ENCODE measurements around the gene CASP10.

The CASP10 gene

GRCh38 chr2:201218780-201219179, 35.8 kb downstream of the CASP10 start:
- no peaks in the 10 kb centered on the region for H3K4me1 ChIP-seq (ENCODE audit: control insufficient read depth, insufficient read depth, low read length, unreplicated experiment)
- no peaks in the 10 kb centered on the region for H3K79me2 ChIP-seq (ENCODE audit: control insufficient read depth, insufficient read depth, low read length, unreplicated experiment)
- no peaks in the 10 kb centered on the region for H3K36me3 ChIP-seq (ENCODE audit: insufficient read depth, low read length)
- no peak overlapping the region for H2AFZ ChIP-seq (ENCODE audit: low read length, unreplicated experiment)
- no peaks in the 10 kb centered on the region for H3K27me3 ChIP-seq (ENCODE audit: insufficient read depth, low read length)
- H3K4me3 ChIP-seq (ENCODE audit: low read depth, low read length) = no peak overlapping the region
- H3K27ac ChIP-seq (ENCODE audit: low read depth, low read length) = no peak overlapping the region

- no peak overlapping the region for H3K27ac ChIP-seq (ENCODE audit: low read depth, low read length)
These were observed 36.6 kb downstream of the CASP10 start for GRCh38 chr2:201219328-201220096.

GRCh38 chr2:201220102-201220570, 37.2 kb downstream of the CASP10 start:
- no peak overlapping the region for H3K27ac ChIP-seq (ENCODE audit: low read depth, low read length)

More at GRCh38 chr2:201219328-201220096, 36.6 kb downstream of the CASP10 start:
- Histone ChIP-seq H3K4me3 (ENCODE audit: low read depth, low read length) (no peak overlapping the region), H3K4me1 (ENCODE audit: control insufficient read depth, insufficient read depth, low read length, unreplicated experiment) (no peaks in the 10 kb centered on the region), H3K27me3 (ENCODE audit: insufficient read depth, low read length) (no peaks in the 10 kb centered on the region), H3K36me3 (ENCODE audit: insufficient read depth, low read length) (no peaks in the 10 kb centered on the region), H2AFZ (ENCODE audit: low read length, unreplicated experiment) (no peak overlapping the region), H3K79me2 (ENCODE audit: control insufficient read depth, insufficient read depth, low read length, unreplicated experiment) (no peaks in the 10 kb centered on the region)

GRCh38 chr2:201223089-201224073, 40.4 kb downstream of the CASP10 start:
- no peak overlapping the region for H2AFZ ChIP-seq (ENCODE audit: low read length, unreplicated experiment)
- peak overlapping the region; percentile 5; the same call in 1 of the 2 replicates for H3K4me3 ChIP-seq (ENCODE audit: low read depth, low read length)
- H3K36me3 ChIP-seq (ENCODE audit: insufficient read depth, low read length) = no peaks in the 10 kb centered on the region
- H3K4me1 ChIP-seq (ENCODE audit: control insufficient read depth, insufficient read depth, low read length, unreplicated experiment) = no peaks in the 10 kb centered on the region
- no peaks in the 10 kb centered on the region for H3K79me2 ChIP-seq (ENCODE audit: control insufficient read depth, insufficient read depth, low read length, unreplicated experiment)
- no peak overlapping the region for H3K27ac ChIP-seq (ENCODE audit: low read depth, low read length)
- no peaks in the 10 kb centered on the region for H3K27me3 ChIP-seq (ENCODE audit: insufficient read depth, low read length)

More at GRCh38 chr2:201220102-201220570, 37.2 kb downstream of the CASP10 start:
- Histone ChIP-seq H2AFZ (ENCODE audit: low read length, unreplicated experiment) (no peak overlapping the region), H3K4me3 (ENCODE audit: low read depth, low read length) (no peak overlapping the region), H3K27me3 (ENCODE audit: insufficient read depth, low read length) (no peaks in the 10 kb centered on the region), H3K36me3 (ENCODE audit: insufficient read depth, low read length) (no peaks in the 10 kb centered on the region), H3K4me1 (ENCODE audit: control insufficient read depth, insufficient read depth, low read length, unreplicated experiment) (no peaks in the 10 kb centered on the region), H3K79me2 (ENCODE audit: control insufficient read depth, insufficient read depth, low read length, unreplicated experiment) (no peaks in the 10 kb centered on the region)

- Histone ChIP-seq H3K4me3 (ENCODE audit: low read depth, low read length) (no peak overlapping the region), H2AFZ (ENCODE audit: low read length, unreplicated experiment) (no peak overlapping the region), H3K27ac (ENCODE audit: low read depth, low read length) (no peak overlapping the region), H3K27me3 (ENCODE audit: insufficient read depth, low read length) (no peaks in the 10 kb centered on the region), H3K36me3 (ENCODE audit: insufficient read depth, low read length) (no peaks in the 10 kb centered on the region), H3K4me1 (ENCODE audit: control insufficient read depth, insufficient read depth, low read length, unreplicated experiment) (peaks cover 12% of the 10 kb centered on the region), H3K79me2 (ENCODE audit: control insufficient read depth, insufficient read depth, low read length, unreplicated experiment) (no peaks in the 10 kb centered on the region)
These were observed 45.5 kb downstream of the CASP10 start for GRCh38 chr2:201228271-201228911.

GRCh38 chr2:201228912-201229290, 46.0 kb downstream of the CASP10 start:
- Histone ChIP-seq H3K36me3 (ENCODE audit: insufficient read depth, low read length) (no peaks in the 10 kb centered on the region), H3K27ac (ENCODE audit: low read depth, low read length) (no peak overlapping the region), H3K4me3 (ENCODE audit: low read depth, low read length) (no peak overlapping the region), H2AFZ (ENCODE audit: low read length, unreplicated experiment) (peak overlapping the region; percentile 1), H3K79me2 (ENCODE audit: control insufficient read depth, insufficient read depth, low read length, unreplicated experiment) (no peaks in the 10 kb centered on the region), H3K4me1 (ENCODE audit: control insufficient read depth, insufficient read depth, low read length, unreplicated experiment) (peaks cover 12% of the 10 kb centered on the region), H3K27me3 (ENCODE audit: insufficient read depth, low read length) (no peaks in the 10 kb centered on the region)

- peaks cover 30% of the 10 kb centered on the region for H3K4me1 ChIP-seq (ENCODE audit: control insufficient read depth, insufficient read depth, low read length, unreplicated experiment)
- H3K4me3 ChIP-seq (ENCODE audit: low read depth, low read length) = no peak overlapping the region
- no peak overlapping the region for H3K27ac ChIP-seq (ENCODE audit: low read depth, low read length)
- no peaks in the 10 kb centered on the region for H3K79me2 ChIP-seq (ENCODE audit: control insufficient read depth, insufficient read depth, low read length, unreplicated experiment)
- H3K36me3 ChIP-seq (ENCODE audit: insufficient read depth, low read length) = no peaks in the 10 kb centered on the region
- peak overlapping the region; percentile 79 for H2AFZ ChIP-seq (ENCODE audit: low read length, unreplicated experiment)
- no peaks in the 10 kb centered on the region for H3K27me3 ChIP-seq (ENCODE audit: insufficient read depth, low read length)
These were observed 49.0 kb downstream of the CASP10 start for GRCh38 chr2:201231781-201232466.

GRCh38 chr2:201232467-201232815, 49.5 kb downstream of the CASP10 start:
- Histone ChIP-seq H2AFZ (ENCODE audit: low read length, unreplicated experiment) (no peak overlapping the region), H3K4me1 (ENCODE audit: control insufficient read depth, insufficient read depth, low read length, unreplicated experiment) (peaks cover 30% of the 10 kb centered on the region), H3K36me3 (ENCODE audit: insufficient read depth, low read length) (no peaks in the 10 kb centered on the region), H3K27me3 (ENCODE audit: insufficient read depth, low read length) (no peaks in the 10 kb centered on the region), H3K79me2 (ENCODE audit: control insufficient read depth, insufficient read depth, low read length, unreplicated experiment) (no peaks in the 10 kb centered on the region), H3K4me3 (ENCODE audit: low read depth, low read length) (no peak overlapping the region), H3K27ac (ENCODE audit: low read depth, low read length) (no peak overlapping the region)

- Histone ChIP-seq H3K79me2 (ENCODE audit: control insufficient read depth, insufficient read depth, low read length, unreplicated experiment) (no peaks in the 10 kb centered on the region), H2AFZ (ENCODE audit: low read length, unreplicated experiment) (peak overlapping the region; percentile 34), H3K4me3 (ENCODE audit: low read depth, low read length) (peak overlapping the region; percentile 44), H3K36me3 (ENCODE audit: insufficient read depth, low read length) (no peaks in the 10 kb centered on the region), H3K27me3 (ENCODE audit: insufficient read depth, low read length) (no peaks in the 10 kb centered on the region), H3K4me1 (ENCODE audit: control insufficient read depth, insufficient read depth, low read length, unreplicated experiment) (peaks cover 30% of the 10 kb centered on the region), H3K27ac (ENCODE audit: low read depth, low read length) (no peak overlapping the region)
These were observed 50.4 kb downstream of the CASP10 start for GRCh38 chr2:201233192-201233811.

Measured in ACC112 (cell line).